Erythroblast (primary cell): Measurements from ENCODE around the gene TRIM14.
A peak's percentile ranks its signal among the peaks of the same experiment; 100 is the strongest.
"Not testable (repeated sequence)": the region's sequence is repeated elsewhere in the genome, so short reads cannot be mapped to it uniquely, and the experiment has no call there.

Experiments used
- DNase-seq, 2 experiments: peaks; one replicate each; lab custom pipeline; 2025; lab: John Stamatoyannopoulos, UW
- GATA1 ChIP-seq: IDR thresholded peaks from 2 replicates; pipeline ENCODE4 v1.6.1; 2011; ENCODE audit warnings: low read depth, mild to moderate bottlenecking, control low read depth, low read length, moderate library complexity
- POLR2A ChIP-seq: IDR thresholded peaks from 2 replicates; pipeline ENCODE4 v1.6.1; 2011; ENCODE audit warnings: mild to moderate bottlenecking, low read length

Gene TRIM14

GRCh38 chr9:98132806-98133631 lies 14.0 kb upstream of the TRIM14 start:
- TF ChIP-seq GATA1 (no peak), POLR2A (no peak)
- no peak for DNase-seq

GRCh38 chr9:98132158-98132557 lies 13.1 kb upstream of the TRIM14 start:
- DNase-seq, result no peak
- TF ChIP-seq GATA1 (no peak), POLR2A (no peak)

- TF ChIP-seq POLR2A, result no peak
- no peak for TF ChIP-seq GATA1
- DNase-seq, result no peak
Observed at GRCh38 chr9:98130576-98131228, 11.7 kb upstream of the TRIM14 start.

GRCh38 chr9:98130060-98130459 lies 11.0 kb upstream of the TRIM14 start:
- DNase-seq, result not testable (repeated sequence)

GRCh38 chr9:98129451-98129881 lies 10.4 kb upstream of the TRIM14 start:
- DNase-seq, result no peak
- TF ChIP-seq GATA1 (no peak), POLR2A (no peak)

- TF ChIP-seq POLR2A, result no peak
- no peak for TF ChIP-seq GATA1
- no peak for DNase-seq
Observed at GRCh38 chr9:98128316-98128715, 9.3 kb upstream of the TRIM14 start.

GRCh38 chr9:98127226-98127625 lies 8.2 kb upstream of the TRIM14 start:
- TF ChIP-seq GATA1, result no peak
- no peak for TF ChIP-seq POLR2A
- no peak for DNase-seq

- TF ChIP-seq POLR2A, result no peak
- no peak for TF ChIP-seq GATA1
- DNase-seq, result no peak
Observed at GRCh38 chr9:98124637-98125426, 5.8 kb upstream of the TRIM14 start.

GRCh38 chr9:98124091-98124490 lies 5.1 kb upstream of the TRIM14 start:
- DNase-seq, result not testable (repeated sequence)

GRCh38 chr9:98121058-98121457 lies 2.0 kb upstream of the TRIM14 start:
- no peak for DNase-seq
- TF ChIP-seq POLR2A, result no peak
- TF ChIP-seq GATA1, result no peak

GRCh38 chr9:98120476-98120875 lies 1.5 kb upstream of the TRIM14 start:
- DNase-seq, result no peak
- TF ChIP-seq POLR2A, result no peak
- TF ChIP-seq GATA1, result no peak

- DNase-seq, result peak; percentile 37 to 65
- TF ChIP-seq GATA1 (no peak), POLR2A (no peak)
Observed at GRCh38 chr9:98117984-98118639, 910 bp downstream of the TRIM14 start.

- DNase-seq, result not testable (repeated sequence)
Observed at GRCh38 chr9:98117097-98117496, 1.9 kb downstream of the TRIM14 start.

- TF ChIP-seq GATA1 (no peak), POLR2A (no peak)
- no peak for DNase-seq
Observed at GRCh38 chr9:98109052-98109451, 10.0 kb downstream of the TRIM14 start.
